Stimulated activated CD4-positive, alpha-beta T cell treated with anti-CD3 and anti-CD28 coated beads, Interleukin-4, amount 100 ng/mL, for 24 hours (primary cell): ENCODE results near the gene PACS1.

ENCODE experiments used
- DNase-seq: peaks from one replicate; pipeline ENCODE4 v3.0.0-alpha.2; 2020

PACS1 gene

GRCh38 chr11:66050581-66051231 lies 19.4 kb upstream of the PACS1 start:
- no peak for DNase-seq

- DNase-seq, result no peak
These were observed 18.7 kb upstream of the PACS1 start for GRCh38 chr11:66051371-66051765.

GRCh38 chr11:66051766-66052663 lies 18.1 kb upstream of the PACS1 start, which contains the start of gene SF3B2:
TSS of gene SF3B2 (plus strand) at chr11:66052364. CDS start at chr11:66052385, 21 bp downstream.
- peak; percentile 97 for DNase-seq

- no peak for DNase-seq
These were observed 17.4 kb upstream of the PACS1 start for GRCh38 chr11:66052664-66052982.

- DNase-seq, result no peak
These were observed 15.1 kb upstream of the PACS1 start for GRCh38 chr11:66055021-66055420.

GRCh38 chr11:66056501-66056900 lies 13.6 kb upstream of the PACS1 start:
- DNase-seq, result no peak

GRCh38 chr11:66059966-66060680 lies 9.9 kb upstream of the PACS1 start:
- no peak for DNase-seq

GRCh38 chr11:66061268-66061667 lies 8.8 kb upstream of the PACS1 start:
- no peak for DNase-seq

- DNase-seq, result no peak
These were observed 7.7 kb upstream of the PACS1 start for GRCh38 chr11:66062408-66062807.

GRCh38 chr11:66063900-66064299 lies 6.2 kb upstream of the PACS1 start:
- no peak for DNase-seq

- no peak for DNase-seq
These were observed 5.5 kb upstream of the PACS1 start for GRCh38 chr11:66064571-66064970.

GRCh38 chr11:66066751-66067150 lies 3.3 kb upstream of the PACS1 start:
- DNase-seq, result no peak

GRCh38 chr11:66067640-66068039 lies 2.4 kb upstream of the PACS1 start:
- DNase-seq, result no peak

GRCh38 chr11:66068154-66068821 lies 1.8 kb upstream of the PACS1 start:
- DNase-seq, result peak; percentile 82

GRCh38 chr11:66068923-66069714 lies 953 bp upstream of the PACS1 start:
- peak; percentile 42 for DNase-seq

- DNase-seq, result peak; percentile 31
These were observed 720 bp downstream of the PACS1 start for GRCh38 chr11:66070604-66071380.

GRCh38 chr11:66071381-66071801 lies 1.3 kb downstream of the PACS1 start:
- DNase-seq, result peak; percentile 12

GRCh38 chr11:66072081-66072480 lies 2.0 kb downstream of the PACS1 start:
- peak; percentile 8 for DNase-seq

- DNase-seq, result no peak
These were observed 2.4 kb downstream of the PACS1 start for GRCh38 chr11:66072518-66072917.

- DNase-seq, result no peak
These were observed 3.6 kb downstream of the PACS1 start for GRCh38 chr11:66073669-66074068.

GRCh38 chr11:66075273-66075672 lies 5.2 kb downstream of the PACS1 start:
- DNase-seq, result no peak
